GM12891 (cell line): ENCODE data around the gene HSD17B12.

ENCODE experiments used
- POLR2A ChIP-seq: IDR thresholded peaks from 2 replicates; pipeline ENCODE4 v1.6.1; 2011; ENCODE audit warnings: low read depth, low read length, control low read depth
- TAF1 ChIP-seq: IDR thresholded peaks from 2 replicates; pipeline ENCODE4 v1.6.1; 2011; ENCODE audit warnings: low read depth, low read length, control low read depth

DNA sequence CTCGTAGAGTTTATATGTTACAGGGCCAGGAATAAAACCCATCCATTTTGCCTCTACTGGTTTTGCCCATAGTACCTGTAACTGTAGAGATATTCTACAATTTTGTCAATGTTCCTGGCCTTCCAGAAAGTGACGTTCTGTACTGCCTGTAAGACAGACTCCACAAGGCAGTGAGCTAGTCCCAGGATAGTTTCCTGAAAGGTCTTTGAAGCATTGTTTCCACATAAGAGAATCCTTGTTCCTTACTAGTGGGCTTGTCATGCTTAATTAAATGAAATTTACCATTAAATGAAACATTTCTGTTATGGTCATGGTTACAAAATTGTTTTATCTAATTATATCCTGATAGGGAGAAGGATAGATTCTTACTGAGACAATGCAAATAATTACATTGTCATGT, 80.4 kb downstream of the HSD17B12 start:
- TF ChIP-seq POLR2A (no peak), TAF1 (no peak)
